HepG2 (cell line): ENCODE data around the gene ARHGAP10. TPM values are rescaled to one million over a fixed set of nuclear protein-coding genes. Genes with fewer than 3 reads are reported as not detected.

Source experiments
- ATAC-seq: fragments of 200-7000 bp; cut with Tn5 transposase; 3 replicates; pipeline ENCODE4 v1.9.1; 2020; ENCODE audit warnings: mild to moderate bottlenecking, moderate library complexity
- BruUV-seq: library from RNA; stranded (reverse); fragments of 400-500 nt; replicated peaks from 2 replicates; lab custom pipeline; 2021; lab: Mats Ljungman, UMichigan
- CTCF ChIA-PET: fragments of 300-600 bp; formaldehyde crosslinking; extraction: SDS; loops from one replicate; lab custom pipeline; 2021; ENCODE audit warnings: low total read pairs, inconsistent platforms, low intra/inter-chr PET ratio; lab: Yijun Ruan, JAX
- POLR2A ChIA-PET: fragments of 350-600 bp; sonication (Branson Sonifier 250); formaldehyde crosslinking; loops from one replicate; lab custom pipeline; 2020; ENCODE audit warnings: antibody characterized with exemption, inconsistent platforms; lab: Yijun Ruan, JAX
- DNase-seq: peaks from one replicate; pipeline ENCODE4 v3.0.0-alpha.2; 2015; ENCODE audit warnings: low spot score
- FAIRE-seq: peaks from 3 replicates; lab custom pipeline; 2011; peaks lifted over from hg19 to GRCh38; lab: Jason Lieb, UNC
- H2AFZ ChIP-seq: one replicate; pipeline ENCODE4 v1.6.1; 2011; ENCODE audit warnings: low read length, inconsistent platforms
- H3K27ac ChIP-seq: fragments of 300-600 bp; 3 replicates; pipeline ENCODE4 v1.8.0; 2011; ENCODE audit warnings: mixed run types, mild to moderate bottlenecking, mixed read lengths, low read length, inconsistent platforms; ENCODE audit not compliant: insufficient read depth; ENCODE audit errors: extremely low read length
- H3K27me3 ChIP-seq, 2 experiments: fragments of 200-600 bp in 1 of 2; 2 replicates in 1 of 2; 3 replicates in 1 of 2; pipeline versions ENCODE4 v1.6.0 to v1.8.0; 2011; ENCODE audit warnings: low read length in 2 of 2, mild to moderate bottlenecking in 2 of 2, moderate library complexity in 2 of 2, inconsistent platforms in 1 of 2; ENCODE audit not compliant: insufficient read depth in 2 of 2, control insufficient read depth in 1 of 2
- H3K36me3 ChIP-seq, 2 experiments: fragments of 200-600 bp in 1 of 2; replicated peaks in 1 of 2; 2 replicates in 1 of 2; 3 replicates in 1 of 2; pipeline versions ENCODE4 v1.5.1 to v1.8.0; 2011; ENCODE audit warnings: low read length in 2 of 2, inconsistent platforms in 1 of 2; ENCODE audit not compliant: insufficient read depth in 2 of 2, control insufficient read depth in 1 of 2
- H3K4me1 ChIP-seq: 2 replicates; pipeline ENCODE4 v1.5.1; 2012; ENCODE audit warnings: low read length, inconsistent platforms; ENCODE audit not compliant: insufficient read depth
- H3K4me2 ChIP-seq: 2 replicates; pipeline ENCODE4 v1.6.0; 2011; ENCODE audit warnings: low read depth, low read length, inconsistent platforms
- H3K4me3 ChIP-seq, 3 experiments: fragments of 200-600 bp in 1 of 3; sonication (generic), shearing (Covaris generic) in 1 of 3; replicated peaks in 1 of 3; 2 replicates each; pipeline ENCODE4 v1.5.1; 2011 to 2016; ENCODE audit warnings: low read length in 3 of 3, inconsistent platforms in 2 of 3, low read depth in 2 of 3, mild to moderate bottlenecking in 2 of 3, control low read depth in 1 of 3, mixed read lengths in 1 of 3; ENCODE audit not compliant: insufficient read depth in 1 of 3
- H3K79me2 ChIP-seq: one replicate; pipeline ENCODE4 v1.6.1; 2011; ENCODE audit warnings: low read length, inconsistent platforms; ENCODE audit not compliant: insufficient read depth
- H3K9ac ChIP-seq: 2 replicates; pipeline ENCODE4 v1.6.0; 2011; ENCODE audit warnings: mild to moderate bottlenecking, low read depth, low read length, inconsistent platforms; ENCODE audit not compliant: insufficient read depth
- H3K9me3 ChIP-seq: 2 replicates; pipeline ENCODE4 v1.5.1; 2012; ENCODE audit warnings: mild to moderate bottlenecking, low read length
- H4K20me1 ChIP-seq: 2 replicates; pipeline ENCODE4 v1.6.0; 2011; ENCODE audit warnings: inconsistent platforms, mild to moderate bottlenecking, low read length, moderate library complexity; ENCODE audit not compliant: insufficient read depth
- HOXA9 ChIP-seq: sonication (generic); formaldehyde crosslinking; IDR thresholded peaks from 2 replicates; pipeline ENCODE4 v1.8.1; 2022; ENCODE audit warnings: missing genetic modification reagents, mild to moderate bottlenecking, moderate library complexity, borderline replicate concordance
- JUN ChIP-seq: sonication (generic); formaldehyde crosslinking; IDR thresholded peaks from 2 replicates; pipeline ENCODE4 v1.4.0; 2020; ENCODE audit warnings: mild to moderate bottlenecking, missing genetic modification reagents
- LCORL ChIP-seq, 2 experiments: fragments of 450-650 bp in 1 of 2; sonication (generic) in 1 of 2; formaldehyde crosslinking in 1 of 2; IDR thresholded peaks; 2 replicates each; pipeline versions ENCODE4 v1.5.0 to v1.6.1; 2017 to 2020; ENCODE audit warnings: antibody characterized with exemption in 1 of 2, missing genetic modification reagents in 1 of 2
- MLLT10 ChIP-seq: sonication (generic); formaldehyde crosslinking; IDR thresholded peaks from 2 replicates; pipeline ENCODE4 v1.4.0; 2020; ENCODE audit warnings: missing genetic modification reagents
- NR2C2 ChIP-seq: sonication (generic); formaldehyde crosslinking; IDR thresholded peaks from 2 replicates; pipeline ENCODE4 v1.4.0; 2020; ENCODE audit warnings: missing genetic modification reagents, mild to moderate bottlenecking, moderate library complexity, borderline replicate concordance
- ONECUT2 ChIP-seq: sonication (generic); formaldehyde crosslinking; IDR thresholded peaks from 2 replicates; pipeline ENCODE4 v1.4.0; 2020; ENCODE audit warnings: missing genetic modification reagents
- TMF1 ChIP-seq: sonication (generic); formaldehyde crosslinking; IDR thresholded peaks from 2 replicates; pipeline ENCODE4 v1.8.1; 2022; ENCODE audit warnings: low read depth, missing genetic modification reagents
- ZNF263 ChIP-seq: sonication (generic); formaldehyde crosslinking; IDR thresholded peaks from 2 replicates; pipeline ENCODE4 v1.4.0; 2020; ENCODE audit warnings: missing genetic modification reagents
- ZNF331 ChIP-seq: sonication (generic); formaldehyde crosslinking; IDR thresholded peaks from 2 replicates; pipeline ENCODE4 v1.4.0; 2020; ENCODE audit warnings: missing genetic modification reagents
- ZNF549 ChIP-seq: sonication (generic); formaldehyde crosslinking; IDR thresholded peaks from 2 replicates; pipeline ENCODE4 v1.5.0; 2020; ENCODE audit warnings: missing genetic modification reagents
- ZNF775 ChIP-seq: sonication (generic); formaldehyde crosslinking; IDR thresholded peaks from 2 replicates; pipeline ENCODE4 v1.4.0; 2020; ENCODE audit warnings: missing genetic modification reagents, mild to moderate bottlenecking, moderate library complexity, borderline replicate concordance
- ZNF800 ChIP-seq: sonication (generic); formaldehyde crosslinking; IDR thresholded peaks from 2 replicates; pipeline ENCODE4 v1.4.0; 2020; ENCODE audit warnings: missing genetic modification reagents
- WGBS: methylation state at CpG from one replicate; pipeline ENCODE4 v1.1.6; 2017; ENCODE audit warnings: low lambda C conversion rate; 5-methylcytosine and 5-hydroxymethylcytosine counted together
- in situ Hi-C: cut with HindIII; loops from 2 replicates; pipeline ENCODE4 v1.10.0; 2017; ENCODE audit warnings: low pct_unique_long_range_greater_than_20kb; ENCODE audit not compliant: extremely low pct_ligation_motif_present
- intact Hi-C: fragments of 100-400 bp; cut with micrococcal nuclease; formaldehyde crosslinking; loops from one replicate; pipeline ENCODE4 v1.10.0; 2022; ENCODE audit not compliant: unreplicated experiment
- polyA plus RNA-seq, 8 experiments: library from polyadenylated mRNA; depleted of rRNA in 3 of 8; stranded (reverse) in 7 of 8; unstranded in 1 of 8; fragments of >200 nt; fragmentation: Illumina TruSeq in 4 of 8; extraction: Trizol in 4 of 8; gene quantifications; 2 replicates each; pipeline versions ENCODE4 v1.2.1 to v1.2.3, GENCODE V29; 2011 to 2016; ENCODE audit warnings: low read depth in 4 of 8, missing spikeins in 1 of 8, mixed read lengths in 1 of 8; ENCODE audit not compliant: insufficient read depth in 1 of 8
- total RNA-seq, 5 experiments: library from RNA; depleted of rRNA; stranded (reverse); fragments of >200 nt; fragmentation: Illumina TruSeq; extraction: Trizol; gene quantifications; 2 replicates each; pipeline ENCODE4 v1.2.3, GENCODE V29; 2016; ENCODE audit warnings: low read depth in 1 of 5
- TF ChIP-seq, protein P1 (sequence below): sonication (generic); formaldehyde crosslinking; IDR thresholded peaks from 2 replicates; pipeline ENCODE4 v1.4.0; 2020; ENCODE audit warnings: low read depth, mild to moderate bottlenecking, missing genetic modification reagents
- TF ChIP-seq, protein P2 (sequence below): conservative IDR thresholded peaks from 2 replicates; pipeline ENCODE4 v1.6.1; 2018; ENCODE audit warnings: missing genetic modification reagents

Gene ARHGAP10
- total and polyA plus RNA-seq, 2 of the 13 experiments (the other 11 are each of a cell fraction or from before 2014, with no cell fraction given): 0.45 to 1.6 TPM

GRCh38 chr4:147984778-147985138 lies 252.9 kb downstream of the ARHGAP10 start:
- ChIA-PET POLR2A (no interaction called here), CTCF (interaction anchor here (1.5 kb wide), 1 partner anchor 1279 kb away, joined by 6 read pairs; no protein-coding TSS in a partner anchor)
- Histone ChIP-seq H4K20me1 (no peaks in the 10 kb centered on the region; the same call in 1 of the 2 replicates), H3K4me2 (no peak overlapping the region), H3K27me3 (no peaks in the 10 kb centered on the region; a peak in 1 of 5 replicates), H3K9me3 (no peaks in the 10 kb centered on the region), H2AFZ (no peak overlapping the region), H3K4me3 (no peak overlapping the region), H3K79me2 (no peaks in the 10 kb centered on the region), H3K9ac (no peak overlapping the region), H3K36me3 (no peaks in the 10 kb centered on the region), H3K4me1 (no peaks in the 10 kb centered on the region), H3K27ac (no peak overlapping the region)
- WGBS: no CpG with 5 or more reads among the region's 2 CpGs
- no TSS peak for BruUV-seq
- TF ChIP-seq JUN (CRISPR knock-in tag): no peak
- TF ChIP-seq, protein P1, sequence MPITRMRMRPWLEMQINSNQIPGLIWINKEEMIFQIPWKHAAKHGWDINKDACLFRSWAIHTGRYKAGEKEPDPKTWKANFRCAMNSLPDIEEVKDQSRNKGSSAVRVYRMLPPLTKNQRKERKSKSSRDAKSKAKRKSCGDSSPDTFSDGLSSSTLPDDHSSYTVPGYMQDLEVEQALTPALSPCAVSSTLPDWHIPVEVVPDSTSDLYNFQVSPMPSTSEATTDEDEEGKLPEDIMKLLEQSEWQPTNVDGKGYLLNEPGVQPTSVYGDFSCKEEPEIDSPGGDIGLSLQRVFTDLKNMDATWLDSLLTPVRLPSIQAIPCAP (CRISPR knock-in tag): no peak
- TF ChIP-seq, protein P2, sequence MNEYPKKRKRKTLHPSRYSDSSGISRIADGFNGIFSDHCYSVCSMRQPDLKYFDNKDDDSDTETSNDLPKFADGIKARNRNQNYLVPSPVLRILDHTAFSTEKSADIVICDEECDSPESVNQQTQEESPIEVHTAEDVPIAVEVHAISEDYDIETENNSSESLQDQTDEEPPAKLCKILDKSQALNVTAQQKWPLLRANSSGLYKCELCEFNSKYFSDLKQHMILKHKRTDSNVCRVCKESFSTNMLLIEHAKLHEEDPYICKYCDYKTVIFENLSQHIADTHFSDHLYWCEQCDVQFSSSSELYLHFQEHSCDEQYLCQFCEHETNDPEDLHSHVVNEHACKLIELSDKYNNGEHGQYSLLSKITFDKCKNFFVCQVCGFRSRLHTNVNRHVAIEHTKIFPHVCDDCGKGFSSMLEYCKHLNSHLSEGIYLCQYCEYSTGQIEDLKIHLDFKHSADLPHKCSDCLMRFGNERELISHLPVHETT: no peak
- TF ChIP-seq ZNF263 (CRISPR knock-in tag): no peak
- no peak for TF ChIP-seq LCORL (IDR thresholded peaks at IDR 0.05)
- TF ChIP-seq LCORL (CRISPR knock-in tag; IDR thresholded peaks at IDR 0.05): no peak
- TF ChIP-seq NR2C2: no peak
- FAIRE-seq (no peak), ATAC-seq (no peak), DNase-seq (no peak)
- intact Hi-C loops: no loop called here
- in situ Hi-C loops: loop anchor here (10.0 kb wide), 1 partner anchor 1280 kb away; no protein-coding TSS in a partner anchor

DNA sequence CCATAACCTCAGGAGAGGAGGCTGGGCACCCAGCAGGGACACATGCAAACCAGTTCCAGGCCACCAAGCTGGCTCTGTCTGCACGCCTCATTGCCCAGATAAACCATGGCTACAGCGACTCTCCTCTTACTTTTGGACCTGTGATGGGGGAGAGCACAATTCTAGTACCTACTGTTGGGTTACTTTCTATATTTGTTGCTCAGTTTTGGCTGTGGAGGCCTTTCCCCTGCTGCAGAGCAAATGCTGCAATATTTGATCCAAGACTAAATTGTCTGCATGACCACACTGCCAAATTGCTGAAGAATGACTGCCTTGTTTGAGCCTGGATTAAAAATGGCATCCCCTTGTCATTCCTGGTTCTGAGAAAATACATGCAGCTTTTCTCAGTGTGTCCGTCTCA lies 253.5 kb downstream of the ARHGAP10 start:
- 68% methylated on average over 2 of the region's 3 CpGs for WGBS
- no peak overlapping the region for H3K27ac ChIP-seq
- no peak overlapping the region for H2AFZ ChIP-seq
- FAIRE-seq: no peak
- ChIA-PET CTCF (no interaction called here), POLR2A (no interaction called here)
- no peaks in the 10 kb centered on the region for H3K4me1 ChIP-seq
- no peak overlapping the region for H3K9ac ChIP-seq
- no peak overlapping the region for H3K4me3 ChIP-seq
- no peak overlapping the region for H3K4me2 ChIP-seq
- no TSS peak for BruUV-seq
- H3K36me3 ChIP-seq: no peaks in the 10 kb centered on the region
- no peaks in the 10 kb centered on the region for H3K79me2 ChIP-seq
- H3K9me3 ChIP-seq: no peaks in the 10 kb centered on the region
- intact Hi-C loops (no loop called here), in situ Hi-C loops (loop anchor here (10.0 kb wide), 1 partner anchor 1279 kb away; no protein-coding TSS in a partner anchor)
- no peaks in the 10 kb centered on the region; the same call in 1 of the 2 replicates for H4K20me1 ChIP-seq
- no peaks in the 10 kb centered on the region; a peak in 1 of 5 replicates for H3K27me3 ChIP-seq
- no peak for DNase-seq
- ATAC-seq: no peak
- TF ChIP-seq ZNF800 (CRISPR knock-in tag): no peak
- TF ChIP-seq ZNF549 (CRISPR knock-in tag): no peak
- TF ChIP-seq ONECUT2: no peak
- no peak for TF ChIP-seq TMF1 (CRISPR knock-in tag)
- TF ChIP-seq MLLT10: no peak
- no peak for TF ChIP-seq ZNF331 (CRISPR knock-in tag)
- no peak for TF ChIP-seq HOXA9
- no peak for TF ChIP-seq ZNF775 (CRISPR knock-in tag)
